Stimulated activated CD4-positive, alpha-beta T cell treated with anti-CD3 and anti-CD28 coated beads, Interleukin-2, amount 100 ng/mL, for 4 hours (primary cell): Measurements from ENCODE around the gene MRPL53.

ENCODE experiments used
- DNase-seq: peaks from one replicate; pipeline ENCODE4 v3.0.0-alpha.2; 2020; ENCODE audit warnings: low read depth

Gene MRPL53

GRCh38 chr2:74472086-74472944 lies at the start of gene MRPL53:
Gene MRPL53, minus strand, starts transcription at chr2:74472680. Its CDS starts 20 bp downstream, at chr2:74472660.
- DNase-seq, result peak; percentile 92

- DNase-seq, result no peak
Observed at GRCh38 chr2:74516650-74517049, 44.2 kb upstream of the MRPL53 start.

- DNase-seq, result peak; percentile 69
Observed at GRCh38 chr2:74515981-74516633, 43.6 kb upstream of the MRPL53 start.

DNA sequence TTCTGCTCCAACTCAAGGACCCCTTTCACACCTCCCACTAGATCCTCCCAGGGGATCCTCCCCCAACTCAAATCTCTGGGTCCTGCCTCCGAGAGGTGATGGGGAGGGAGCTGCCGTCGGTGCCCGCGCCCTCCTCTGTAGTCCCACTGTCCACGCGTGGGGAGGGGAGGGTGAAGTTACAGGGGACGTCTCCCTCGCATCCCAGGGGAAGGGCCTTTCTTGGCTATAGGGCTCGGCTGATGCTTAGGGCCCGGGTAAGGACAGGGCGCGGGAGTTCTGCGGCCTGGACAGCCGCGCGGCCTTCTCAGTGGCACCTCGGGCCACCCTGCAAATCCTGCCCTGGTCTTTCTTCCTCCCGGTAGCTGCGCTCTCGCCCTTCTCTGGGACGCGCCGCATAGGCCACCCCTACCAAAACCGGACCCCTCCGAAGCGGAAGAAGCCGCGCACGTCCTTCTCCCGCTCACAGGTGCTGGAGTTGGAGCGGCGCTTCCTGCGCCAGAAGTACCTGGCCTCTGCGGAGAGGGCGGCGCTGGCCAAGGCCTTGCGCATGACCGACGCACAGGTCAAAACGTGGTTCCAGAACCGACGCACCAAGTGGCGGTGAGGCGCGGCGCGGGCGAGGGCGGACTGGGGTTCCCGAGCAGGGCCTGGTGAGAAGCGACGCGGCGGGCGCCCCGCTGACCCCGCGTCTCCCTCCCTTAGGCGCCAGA lies 42.9 kb upstream of the MRPL53 start:
- no peak for DNase-seq

DNA sequence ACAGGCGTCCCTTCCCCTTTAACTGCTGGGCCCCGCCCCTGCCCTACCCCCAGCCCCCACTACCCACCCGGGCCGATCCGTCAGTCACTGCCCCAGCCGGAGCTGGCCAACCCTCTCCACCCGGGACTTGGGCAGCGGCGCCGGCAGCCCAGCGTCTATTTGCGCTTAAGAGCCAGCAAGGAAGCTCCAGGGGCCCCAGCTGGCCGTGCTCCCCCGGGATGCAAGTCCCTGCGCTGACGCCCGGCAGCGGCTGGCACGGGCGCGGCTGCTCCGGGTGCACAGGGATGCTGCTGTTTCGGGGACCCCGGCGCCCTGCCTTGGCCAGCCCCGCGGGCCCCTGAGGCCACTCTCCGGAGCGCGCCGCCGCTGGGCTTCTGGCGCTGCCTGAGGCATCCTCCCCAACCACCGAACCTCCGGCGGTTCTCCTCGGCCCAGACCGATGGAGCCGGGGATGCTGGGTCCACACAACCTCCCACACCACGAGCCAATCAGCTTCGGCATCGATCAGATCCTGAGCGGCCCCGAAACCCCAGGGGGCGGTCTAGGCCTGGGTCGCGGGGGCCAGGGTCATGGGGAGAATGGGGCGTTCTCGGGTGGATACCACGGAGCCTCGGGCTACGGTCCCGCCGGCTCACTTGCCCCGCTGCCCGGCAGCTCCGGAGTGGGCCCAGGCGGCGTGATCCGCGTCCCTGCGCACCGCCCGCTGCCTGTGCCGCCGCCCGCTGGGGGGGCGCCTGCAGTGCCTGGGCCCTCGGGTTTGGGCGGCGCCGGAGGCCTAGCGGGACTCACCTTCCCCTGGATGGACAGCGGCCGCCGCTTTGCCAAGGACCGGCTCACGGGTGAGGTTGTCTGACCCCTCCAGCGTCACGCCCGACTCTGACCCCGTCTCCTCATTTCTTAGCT lies 42.1 kb upstream of the MRPL53 start, which contains the start of gene TLX2:
Gene TLX2, plus strand, starts transcription at position 83 of the 903 bp plus-strand sequence. Its CDS starts 357 bp downstream, at position 440.
- DNase-seq, result no peak

DNA sequence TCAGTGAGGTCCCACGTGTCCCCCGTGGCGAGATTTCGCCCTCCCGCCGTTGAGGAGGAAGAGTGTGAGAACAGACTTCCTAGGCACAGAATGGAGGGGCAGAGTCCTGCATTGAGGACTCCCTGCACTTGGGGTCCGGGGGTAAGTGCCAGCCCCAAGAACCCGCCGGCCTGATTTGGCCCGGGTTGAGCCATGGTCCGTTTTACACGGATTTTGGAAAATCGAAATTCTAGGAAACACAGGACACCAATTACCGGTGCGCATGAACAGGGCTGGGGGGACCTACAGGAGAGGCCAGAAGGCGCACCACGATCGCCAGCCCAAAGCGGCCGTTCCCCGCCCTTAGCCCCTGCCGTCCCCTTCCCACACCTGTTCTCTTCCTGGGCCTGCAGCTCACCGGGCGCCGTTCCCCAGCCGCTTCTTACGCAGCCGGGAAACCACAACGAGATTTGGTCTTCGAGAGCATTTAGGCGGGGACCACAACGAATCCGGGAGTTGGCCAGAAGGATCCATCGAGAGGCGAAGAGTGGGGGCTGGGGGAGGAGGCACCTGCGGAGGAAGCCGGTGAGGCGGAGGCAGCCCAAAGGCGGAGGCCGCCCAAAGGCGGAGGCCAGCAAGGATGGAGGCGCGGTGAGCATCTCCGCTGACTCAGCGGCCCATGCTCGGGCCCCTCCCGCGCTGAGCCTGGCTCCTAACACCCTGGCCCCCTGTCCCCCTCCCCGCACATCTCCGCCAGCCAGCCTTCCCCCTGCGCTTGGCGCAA lies 41.3 kb upstream of the MRPL53 start:
- no peak for DNase-seq

- DNase-seq, result no peak
Observed at GRCh38 chr2:74512744-74513604, 40.5 kb upstream of the MRPL53 start.

GRCh38 chr2:74511104-74511989 lies 38.9 kb upstream of the MRPL53 start:
- DNase-seq, result no peak

DNA sequence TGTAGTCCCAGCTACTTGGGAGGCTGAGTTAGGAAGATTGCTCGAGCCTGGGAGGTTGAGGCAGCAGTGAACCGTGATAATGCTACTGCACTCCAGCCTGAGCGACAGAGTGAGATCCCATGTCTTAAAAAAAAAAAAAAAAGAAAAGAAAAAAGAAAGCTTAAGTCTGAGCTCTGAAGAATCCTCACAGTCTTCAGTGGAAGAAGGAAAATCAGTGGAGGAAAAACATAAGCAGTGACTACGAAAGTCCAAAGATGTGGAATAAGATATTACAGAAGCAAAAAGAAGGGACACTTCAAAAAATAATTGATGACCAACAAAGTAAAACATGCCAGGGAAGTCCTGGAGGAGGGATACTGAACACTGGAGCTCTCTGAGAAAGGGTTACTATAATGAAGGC lies 37.8 kb upstream of the MRPL53 start:
- no peak for DNase-seq

- no peak for DNase-seq
Observed at GRCh38 chr2:74507926-74508520, 35.5 kb upstream of the MRPL53 start.

GRCh38 chr2:74507145-74507925 lies 34.9 kb upstream of the MRPL53 start, which contains the start of gene PCGF1:
Gene PCGF1, minus strand, starts transcription at chr2:74507695. Its CDS starts 27 bp downstream, at chr2:74507668.
- DNase-seq, result peak; percentile 99

- no peak for DNase-seq
Observed at GRCh38 chr2:74505448-74506246, 33.2 kb upstream of the MRPL53 start.

GRCh38 chr2:74504591-74504990 lies 32.1 kb upstream of the MRPL53 start:
- no peak for DNase-seq

DNA sequence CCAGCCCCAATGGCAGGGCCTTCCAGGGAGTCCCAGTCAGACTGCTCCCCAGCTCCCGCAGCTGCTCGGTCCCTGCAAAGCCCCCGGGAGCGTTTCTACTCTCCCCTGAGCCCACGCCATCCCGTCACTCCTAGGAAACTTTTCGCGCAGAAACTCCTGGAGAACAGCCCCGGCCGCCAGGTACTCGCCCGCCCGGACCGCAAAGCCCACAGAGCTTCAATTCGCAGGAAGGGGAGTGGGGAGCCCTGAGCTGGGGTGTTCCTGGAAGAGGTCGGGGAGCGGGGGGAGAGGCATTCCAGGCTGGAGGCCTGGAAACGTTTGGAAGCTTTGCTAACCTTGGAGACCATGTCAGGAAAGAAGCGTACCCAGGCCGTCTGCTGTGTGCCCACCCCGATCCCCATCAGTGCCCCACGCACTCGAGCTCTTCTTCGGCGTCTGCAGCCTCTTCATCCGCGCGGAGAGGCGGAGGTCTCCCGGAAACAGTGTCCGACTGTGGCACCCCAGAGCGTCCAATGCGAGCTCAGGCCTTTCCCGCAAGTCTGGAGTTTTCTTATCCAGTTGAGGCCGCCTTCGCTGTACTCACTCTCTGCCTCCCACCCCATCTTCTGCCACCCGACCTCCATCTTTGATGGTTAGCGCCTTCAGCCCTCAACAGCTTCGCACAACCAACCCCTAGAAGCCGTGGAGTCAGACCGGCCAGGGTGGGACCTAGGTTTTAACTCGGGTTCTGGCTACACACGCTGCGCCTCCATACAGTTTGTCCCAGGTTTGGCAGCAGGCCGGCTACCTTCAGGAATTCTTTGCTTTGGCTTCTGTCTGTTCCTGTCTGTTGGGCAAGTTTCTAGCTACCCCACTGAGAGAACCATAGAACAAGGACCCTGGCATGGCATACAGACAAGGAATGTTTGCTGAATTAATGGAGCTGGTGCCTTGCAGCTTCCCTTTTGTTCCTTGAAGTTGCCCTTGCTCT lies 31.3 kb upstream of the MRPL53 start:
- no peak for DNase-seq

- no peak for DNase-seq
Observed at GRCh38 chr2:74502720-74503505, 30.4 kb upstream of the MRPL53 start.
